Peyer's patch (tissue), 4 donors: ENCODE data around the gene UNC50.
A peak's percentile ranks its signal among the peaks of the same experiment; 100 is the strongest.

ENCODE experiments used
- POLR2A ChIP-seq, 2 donors: fragments of 450-650 bp; IDR thresholded peaks; one replicate each; pipeline ENCODE4 v1.5.1; 2017; ENCODE audit warnings: antibody characterized with exemption in 2 of 2, mild to moderate bottlenecking in 2 of 2, moderate library complexity in 2 of 2
- TF ChIP-seq, protein P1 (sequence below), 6 experiments: fragments of 450-650 bp in 4 of 6; fragments of 200-600 bp in 2 of 6; sonication (generic) in 1 of 6; IDR thresholded peaks; one replicate each; pipeline ENCODE4 v1.5.1; 2017 to 2019; ENCODE audit warnings: antibody characterized with exemption in 6 of 6, mild to moderate bottlenecking in 3 of 6, moderate library complexity in 1 of 6

DNA sequence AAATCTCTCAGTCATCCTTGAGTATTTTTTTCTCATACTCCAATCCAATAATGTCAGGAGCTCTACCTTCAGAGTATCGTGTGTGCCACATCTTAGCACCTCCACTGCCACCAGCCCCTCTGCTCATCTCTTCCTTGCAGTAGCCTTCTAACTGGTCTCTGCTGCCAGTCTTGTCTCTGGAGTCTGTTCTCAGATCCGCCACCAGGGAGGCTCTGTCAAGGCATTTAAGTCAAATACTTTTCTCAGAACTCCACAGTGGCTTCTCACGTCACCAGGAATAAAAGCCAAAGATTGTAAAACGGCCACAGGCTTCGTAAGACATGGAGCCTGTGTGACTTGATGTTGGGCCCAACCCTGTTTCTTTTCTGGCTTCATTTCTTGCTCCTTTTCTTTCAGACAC lies 7.1 kb downstream of the UNC50 start:
- TF ChIP-seq, protein P1, sequence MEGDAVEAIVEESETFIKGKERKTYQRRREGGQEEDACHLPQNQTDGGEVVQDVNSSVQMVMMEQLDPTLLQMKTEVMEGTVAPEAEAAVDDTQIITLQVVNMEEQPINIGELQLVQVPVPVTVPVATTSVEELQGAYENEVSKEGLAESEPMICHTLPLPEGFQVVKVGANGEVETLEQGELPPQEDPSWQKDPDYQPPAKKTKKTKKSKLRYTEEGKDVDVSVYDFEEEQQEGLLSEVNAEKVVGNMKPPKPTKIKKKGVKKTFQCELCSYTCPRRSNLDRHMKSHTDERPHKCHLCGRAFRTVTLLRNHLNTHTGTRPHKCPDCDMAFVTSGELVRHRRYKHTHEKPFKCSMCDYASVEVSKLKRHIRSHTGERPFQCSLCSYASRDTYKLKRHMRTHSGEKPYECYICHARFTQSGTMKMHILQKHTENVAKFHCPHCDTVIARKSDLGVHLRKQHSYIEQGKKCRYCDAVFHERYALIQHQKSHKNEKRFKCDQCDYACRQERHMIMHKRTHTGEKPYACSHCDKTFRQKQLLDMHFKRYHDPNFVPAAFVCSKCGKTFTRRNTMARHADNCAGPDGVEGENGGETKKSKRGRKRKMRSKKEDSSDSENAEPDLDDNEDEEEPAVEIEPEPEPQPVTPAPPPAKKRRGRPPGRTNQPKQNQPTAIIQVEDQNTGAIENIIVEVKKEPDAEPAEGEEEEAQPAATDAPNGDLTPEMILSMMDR (IDR thresholded peaks at IDR 0.05) = peak in 2 of 6 experiments; percentile 6 to 8
- no peak for TF ChIP-seq POLR2A (IDR thresholded peaks at IDR 0.05)
